NT2/D1 (cell line): ENCODE measurements around the gene GDI2.

Experiments
- SUZ12 ChIP-seq: IDR thresholded peaks from 2 replicates; pipeline ENCODE4 v1.6.1; 2011; ENCODE audit not compliant: insufficient read length, insufficient read depth; ENCODE audit errors: extremely low read depth
- YY1 ChIP-seq: IDR thresholded peaks from 2 replicates; pipeline ENCODE4 v1.6.1; 2011; ENCODE audit not compliant: insufficient read length, insufficient read depth
- ZNF274 ChIP-seq: IDR thresholded peaks from 2 replicates; pipeline ENCODE4 v1.6.1; 2011; ENCODE audit warnings: mild to moderate bottlenecking, low read depth, low read length

GRCh38 chr10:5833814-5834213, 20.6 kb upstream of the GDI2 start:
- no peak for TF ChIP-seq ZNF274
- no peak for TF ChIP-seq SUZ12
- no peak for TF ChIP-seq YY1
